DOHH2 (cell line): Measurements from ENCODE around the gene SFXN5.

Source experiments
- CTCF ChIP-seq: fragments of 200-600 bp; sonication (generic); IDR thresholded peaks from one replicate; pipeline ENCODE4 v1.5.1; 2014; ENCODE audit warnings: antibody characterized with exemption, mild to moderate bottlenecking, low read depth, low read length; ENCODE audit not compliant: poor library complexity, severe bottlenecking
- EZH2phosphoT487 ChIP-seq: fragments of 200-600 bp; sonication (generic); IDR thresholded peaks from 2 replicates; pipeline ENCODE4 v1.6.1; 2017; ENCODE audit warnings: borderline replicate concordance, mild to moderate bottlenecking, antibody characterized with exemption, low read length, moderate library complexity, mixed read lengths

- no peak for TF ChIP-seq CTCF
- no peak for TF ChIP-seq EZH2phosphoT487
Measured at GRCh38 chr2:72894514-72894913, 177.0 kb downstream of the SFXN5 start.
